K562 (cell line): ENCODE measurements around the gene LDAF1. TPM values are rescaled to one million over a fixed set of nuclear protein-coding genes. Genes with fewer than 3 reads are reported as not detected.
A peak's percentile ranks its signal among the peaks of the same experiment; 100 is the strongest.

Source experiments
- ATAC-seq: fragments of 200-7000 bp; cut with Tn5 transposase; 3 replicates; pipeline ENCODE4 v1.9.1; 2020; ENCODE audit warnings: moderate library complexity
- BruUV-seq: library from RNA; stranded (reverse); fragments of 400-500 nt; replicated peaks from 2 replicates; lab custom pipeline; 2021; lab: Mats Ljungman, UMichigan
- CTCF ChIA-PET: fragments of 300-600 bp; formaldehyde crosslinking; extraction: SDS; loops from one replicate; lab custom pipeline; 2021; ENCODE audit warnings: low intra/inter-chr PET ratio; lab: Yijun Ruan, JAX
- POLR2A ChIA-PET: fragments of 300-600, 350-650 bp; sonication (Branson Sonifier 250); formaldehyde crosslinking; extraction: SDS; loops from one replicate; lab custom pipeline; 2021; ENCODE audit warnings: antibody characterized with exemption, inconsistent platforms; lab: Yijun Ruan, JAX
- DNase-seq, 4 experiments: peaks; one replicate each; pipeline versions ENCODE4 v3.0.0 to v3.0.0-alpha.2; 2011 to 2018; ENCODE audit warnings: low spot score in 3 of 4, mixed read lengths in 3 of 4; ENCODE audit errors: extremely low read depth in 1 of 4
- FAIRE-seq: peaks from 2 replicates; lab custom pipeline; 2011; peaks lifted over from hg19 to GRCh38; lab: Jason Lieb, UNC
- H2AFZ ChIP-seq: 2 replicates; pipeline ENCODE4 v1.6.0; 2011; ENCODE audit warnings: low read depth, low read length, control low read depth, inconsistent platforms
- H3K27ac ChIP-seq: fragments of 200-600 bp; 3 replicates; pipeline ENCODE4 v1.8.0; 2011; ENCODE audit warnings: low read depth, mild to moderate bottlenecking, control low read depth, inconsistent platforms, low read length, moderate library complexity, mixed read lengths; ENCODE audit errors: extremely low read depth
- H3K27me3 ChIP-seq, 2 experiments: fragments of 300-600 bp in 1 of 2; 2 replicates in 1 of 2; 3 replicates in 1 of 2; pipeline versions ENCODE4 v1.6.0 to v1.8.0; 2011; ENCODE audit warnings: inconsistent platforms in 2 of 2, low read length in 2 of 2, mild to moderate bottlenecking in 1 of 2, mixed read lengths in 1 of 2, moderate library complexity in 1 of 2; ENCODE audit not compliant: control insufficient read depth in 2 of 2, insufficient read depth in 2 of 2
- H3K36me3 ChIP-seq: fragments of 300-600 bp; 3 replicates; pipeline ENCODE4 v1.8.0; 2011; ENCODE audit warnings: mild to moderate bottlenecking, low read length, inconsistent platforms; ENCODE audit not compliant: control insufficient read depth, insufficient read depth
- H3K4me1 ChIP-seq, 2 experiments: fragments of 200-600 bp in 1 of 2; replicated peaks in 1 of 2; 2 replicates in 1 of 2; 3 replicates in 1 of 2; pipeline versions ENCODE4 v1.5.1 to v1.8.0; 2011; ENCODE audit warnings: inconsistent platforms in 2 of 2, low read length in 2 of 2, mild to moderate bottlenecking in 1 of 2, mixed read lengths in 1 of 2, moderate library complexity in 1 of 2; ENCODE audit not compliant: control insufficient read depth in 2 of 2, insufficient read depth in 2 of 2
- H3K4me2 ChIP-seq: 2 replicates; pipeline ENCODE4 v1.6.1; 2011; ENCODE audit warnings: low read length, control low read depth, inconsistent platforms, mixed read lengths; ENCODE audit not compliant: insufficient read depth
- H3K4me3 ChIP-seq: fragments of 200-600 bp; sonication (generic), shearing (Covaris generic); 2 replicates; pipeline ENCODE4 v1.5.1; 2016; ENCODE audit warnings: control low read depth, inconsistent platforms
- H3K79me2 ChIP-seq: fragments of 200-600 bp; 3 replicates; pipeline ENCODE4 v1.8.0; 2011; ENCODE audit warnings: low read length, inconsistent platforms; ENCODE audit not compliant: control insufficient read depth, insufficient read depth
- H3K9ac ChIP-seq, 2 experiments: 2 replicates each; pipeline versions ENCODE4 v1.6.0 to v1.6.1; 2011; ENCODE audit warnings: low read depth in 2 of 2, low read length in 2 of 2, control low read depth in 1 of 2, inconsistent platforms in 1 of 2, mild to moderate bottlenecking in 1 of 2, mixed read lengths in 1 of 2; ENCODE audit not compliant: insufficient read depth in 1 of 2
- H3K9me1 ChIP-seq: one replicate; pipeline ENCODE4 v1.6.0; 2011; ENCODE audit warnings: inconsistent platforms, mild to moderate bottlenecking, low read length, moderate library complexity; ENCODE audit not compliant: control insufficient read depth, insufficient read depth
- H3K9me3 ChIP-seq: replicated peaks from 2 replicates; pipeline ENCODE4 v1.5.1; 2011; ENCODE audit warnings: low read depth, low read length, inconsistent platforms; ENCODE audit not compliant: control insufficient read depth, insufficient read depth
- H4K20me1 ChIP-seq: replicated peaks from 2 replicates; pipeline ENCODE4 v1.6.1; 2011; ENCODE audit warnings: low read length, inconsistent platforms, mixed read lengths; ENCODE audit not compliant: control insufficient read depth, insufficient read depth
- BCOR ChIP-seq: fragments of 450-650 bp; IDR thresholded peaks from 2 replicates; pipeline ENCODE4 v1.6.1; 2016
- ESRRA ChIP-seq: fragments of 450-650 bp; IDR thresholded peaks from 2 replicates; pipeline ENCODE4 v1.6.1; 2014; ENCODE audit warnings: low read depth, mild to moderate bottlenecking, moderate library complexity, borderline replicate concordance
- KDM1A ChIP-seq, 2 experiments: fragments of 450-650 bp; IDR thresholded peaks; 2 replicates each; pipeline ENCODE4 v1.6.1; 2016; ENCODE audit warnings: mild to moderate bottlenecking in 2 of 2
- RBM25 ChIP-seq: fragments of 200-400 bp; formaldehyde crosslinking; IDR thresholded peaks from 2 replicates; pipeline ENCODE4 v1.6.1; 2018; ENCODE audit warnings: low read length, low read depth, moderate library complexity; ENCODE audit not compliant: severe bottlenecking
- SMAD1 ChIP-seq: fragments of 150-350 bp; IDR thresholded peaks from 2 replicates; pipeline ENCODE4 v1.6.1; 2014; ENCODE audit warnings: low read length, low read depth; ENCODE audit not compliant: partially characterized antibody
- SP1 ChIP-seq: sonication (generic); formaldehyde crosslinking; IDR thresholded peaks from 2 replicates; pipeline ENCODE4 v1.8.1; 2022; ENCODE audit warnings: mild to moderate bottlenecking, missing genetic modification reagents
- ZNF583 ChIP-seq: fragments of 250-450 bp; sonication (Bioruptor Pico); IDR thresholded peaks from 2 replicates; pipeline ENCODE4 v1.4.0; 2020
- WGBS: fragments of 100-300 bp; shearing (Covaris generic); methylation state at CpG from one replicate; pipeline ENCODE4 v1.1.6; 2016; ENCODE audit warnings: low coverage, mixed read lengths; ENCODE audit not compliant: insufficient coverage; ENCODE audit errors: missing lambda C conversion rate; 5-methylcytosine and 5-hydroxymethylcytosine counted together
- in situ Hi-C: fragments of 300-500 bp; cut with MboI; formaldehyde crosslinking; loops from 4 replicates; pipeline ENCODE4 v1.15.0; 2018; ENCODE audit warnings: inconsistent platforms, mixed read lengths
- intact Hi-C: fragments of 100-400 bp; cut with micrococcal nuclease; formaldehyde crosslinking; loops from 2 replicates; pipeline ENCODE4 v1.14.2; 2022
- polyA plus RNA-seq, 8 experiments: library from polyadenylated mRNA; depleted of rRNA in 4 of 8; stranded (reverse) in 5 of 8; unstranded in 3 of 8; fragments of >200 nt; fragmentation: Nextera tagmentation in 2 of 8; fragmentation: Illumina TruSeq in 1 of 8; extraction: Ambion mirVana in 2 of 8; extraction: Trizol in 1 of 8; gene quantifications; 2 replicates each; pipeline versions ENCODE4 v1.2.1 to v1.2.3, GENCODE V29; 2011 to 2014; ENCODE audit warnings: inconsistent platforms in 1 of 8, missing spikeins in 1 of 8
- total RNA-seq, 7 experiments: library from RNA; depleted of rRNA in 6 of 7; stranded (reverse); fragments of >200 nt in 6 of 7; fragmentation: Illumina TruSeq in 2 of 7; extraction: Trizol in 2 of 7; gene quantifications; 2 replicates each; pipeline versions ENCODE4 v1.2.1 to v1.2.3, GENCODE V29; 2011 to 2021; ENCODE audit warnings: low replicate concordance in 1 of 7

The LDAF1 gene
- total and polyA plus RNA-seq, 9 of the 15 experiments (the other 6 are each of a cell fraction or from before 2014, with no cell fraction given), result 7.0 to 20.1 (median 12.5) TPM

GRCh38 chr16:21190013-21190412 lies 31.5 kb downstream of the LDAF1 start:
- Histone ChIP-seq H3K79me2 (no peaks in the 10 kb centered on the region), H3K4me2 (no peak overlapping the region), H3K27ac (no peak overlapping the region), H3K4me1 (peaks cover 5 to 8% of the 10 kb centered on the region in 2 experiments; a peak in 3 of 5 replicates), H4K20me1 (peaks cover 3% of the 10 kb centered on the region; the same call in 1 of the 2 replicates), H3K36me3 (no peaks in the 10 kb centered on the region), H3K9me1 (no peaks in the 10 kb centered on the region), H3K4me3 (no peak overlapping the region), H3K9me3 (no peaks in the 10 kb centered on the region), H2AFZ (no peak overlapping the region)
- DNase-seq (no peak), FAIRE-seq (no peak), ATAC-seq (no peak)
- intact Hi-C loops, result no loop called here
- 27% methylated on average over 4 of the region's 4 CpGs for WGBS
- no TSS peak for BruUV-seq
- ChIA-PET POLR2A (interaction anchor here (1.5 kb wide), 1 partner anchor 85 kb away, joined by 6 read pairs; no protein-coding TSS in a partner anchor), CTCF (interaction anchor here (1.1 to 3.1 kb wide), 2 partner anchors 88 to 365 kb away, joined by 4 to 27 read pairs; partner anchors contain the start of gene CRYM)
- TF ChIP-seq RBM25 (peak; percentile 99), ESRRA (no peak), BCOR (peak; percentile 50; the same call in 1 of the 2 replicates)
- TF ChIP-seq, all 486 proteins: peak for 2
- Histone ChIP-seq H3K9ac (no peak overlapping the region), H3K27me3 (peaks cover 3 to 13% of the 10 kb centered on the region in 2 experiments; a peak in 3 of 5 replicates)
- in situ Hi-C loops, result no loop called here

- H3K36me3 ChIP-seq, result no peaks in the 10 kb centered on the region
- BruUV-seq, result no TSS peak
- no peak for TF ChIP-seq SMAD1
- no peak for TF ChIP-seq ZNF583
- TF ChIP-seq SP1 (CRISPR knock-in tag), result no peak
- 0 out of 4 replicates have a peak, but pooled peaks of 1 of the 2 experiments have one; percentile 11 for TF ChIP-seq KDM1A (IDR thresholded peaks at IDR 0.05)
- H3K27me3 ChIP-seq, result peaks cover 5 to 16% of the 10 kb centered on the region in 2 experiments; a peak in 4 of 5 replicates
- in situ Hi-C loops (no loop called here), intact Hi-C loops (no loop called here)
- FAIRE-seq (no peak), DNase-seq (no peak), ATAC-seq (no peak)
- POLR2A ChIA-PET, result interaction anchor here (0.7 kb wide), 1 partner anchor 21 kb away, joined by 3 read pairs; the partner anchor contains the start of gene ZP2
- H3K9me1 ChIP-seq, result no peaks in the 10 kb centered on the region
- H3K9ac ChIP-seq, result no peak overlapping the region
- H3K4me3 ChIP-seq, result no peak overlapping the region
- CTCF ChIA-PET, result interaction anchor here (1.1 kb wide), 1 partner anchor 365 kb away, joined by 4 read pairs; no protein-coding TSS in a partner anchor
- no peak overlapping the region for H2AFZ ChIP-seq
- H3K27ac ChIP-seq, result no peak overlapping the region
- no peaks in the 10 kb centered on the region for H3K79me2 ChIP-seq
- H3K9me3 ChIP-seq, result no peaks in the 10 kb centered on the region
- H3K4me1 ChIP-seq, result peaks cover 5 to 8% of the 10 kb centered on the region in 2 experiments; a peak in 3 of 5 replicates
- H4K20me1 ChIP-seq, result peaks cover 3% of the 10 kb centered on the region; the same call in 1 of the 2 replicates
- no peak overlapping the region for H3K4me2 ChIP-seq
Measured at GRCh38 chr16:21190599-21190998, 32.1 kb downstream of the LDAF1 start.
